HCT116 (cell line): ENCODE results near the gene MAML2.

ENCODE experiments used
- EZH2 ChIP-seq: fragments of 200-600 bp; sonication (generic); IDR thresholded peaks from 2 replicates; pipeline ENCODE4 v1.6.1; 2017; ENCODE audit warnings: antibody characterized with exemption, mixed run types
- POLR2A ChIP-seq: IDR thresholded peaks from 2 replicates; pipeline ENCODE4 v1.7.0; 2011; ENCODE audit warnings: borderline replicate concordance; ENCODE audit not compliant: insufficient read depth, insufficient read length; ENCODE audit errors: extremely low read depth
- POLR2AphosphoS5 ChIP-seq: IDR thresholded peaks from 2 replicates; pipeline ENCODE4 v1.6.1; 2011; ENCODE audit warnings: mild to moderate bottlenecking, low read depth, low read length, moderate library complexity
- RAD21 ChIP-seq: IDR thresholded peaks from 2 replicates; pipeline ENCODE4 v1.6.1; 2012; ENCODE audit warnings: low read depth, mild to moderate bottlenecking
- SIN3A ChIP-seq: IDR thresholded peaks from 2 replicates; pipeline ENCODE4 v1.6.1; 2012; ENCODE audit warnings: low read depth
- YY1 ChIP-seq: IDR thresholded peaks from 2 replicates; pipeline ENCODE4 v1.6.1; 2011; ENCODE audit warnings: low read length, low read depth, moderate library complexity, mild to moderate bottlenecking; ENCODE audit not compliant: insufficient replicate concordance; ENCODE audit errors: extremely low read depth
- ZNF274 ChIP-seq: fragments of 200-500 bp; sonication (Bioruptor generic); IDR thresholded peaks from 2 replicates; pipeline ENCODE4 v1.6.1; 2014; ENCODE audit warnings: mild to moderate bottlenecking, low read depth, low read length, inconsistent platforms
- TF ChIP-seq, protein P1 (sequence below): IDR thresholded peaks from 2 replicates; pipeline ENCODE4 v1.6.1; 2012
- TF ChIP-seq, protein P2 (sequence below), 3 experiments: fragments of 200-600 bp in 1 of 3; sonication (generic) in 1 of 3; IDR thresholded peaks in 2 of 3; conservative IDR thresholded peaks in 1 of 3; 2 replicates each; pipeline ENCODE4 v1.5.1; 2012 to 2017; ENCODE audit warnings: low read depth in 2 of 3, low read length in 2 of 3, antibody characterized with exemption in 1 of 3, borderline replicate concordance in 1 of 3, control low read depth in 1 of 3, mild to moderate bottlenecking in 1 of 3, mixed read lengths in 1 of 3, mixed run types in 1 of 3, moderate library complexity in 1 of 3; ENCODE audit not compliant: insufficient read depth in 1 of 3

DNA sequence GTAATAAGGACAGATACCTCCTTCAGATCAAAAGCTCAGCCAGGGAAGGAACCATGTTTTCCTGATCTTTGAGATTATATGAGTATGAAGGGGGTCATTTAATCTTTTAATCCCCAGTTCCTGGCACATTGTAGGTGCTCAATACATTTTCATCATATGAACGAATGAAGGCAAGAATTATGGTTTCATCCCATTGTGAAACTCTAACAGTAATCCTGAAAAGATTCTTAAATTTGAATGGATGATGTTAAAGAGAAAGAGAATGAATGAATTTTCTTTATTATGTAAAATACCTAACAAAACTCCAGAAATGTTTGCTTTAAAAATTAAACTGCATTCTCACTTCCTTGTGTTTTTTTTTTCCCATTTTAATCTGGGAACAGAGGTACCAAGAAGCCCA, 256.9 kb downstream of the MAML2 start:
- no peak for TF ChIP-seq POLR2A
- TF ChIP-seq, protein P1, sequence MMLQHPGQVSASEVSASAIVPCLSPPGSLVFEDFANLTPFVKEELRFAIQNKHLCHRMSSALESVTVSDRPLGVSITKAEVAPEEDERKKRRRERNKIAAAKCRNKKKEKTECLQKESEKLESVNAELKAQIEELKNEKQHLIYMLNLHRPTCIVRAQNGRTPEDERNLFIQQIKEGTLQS = no peak
- TF ChIP-seq, protein P2, sequence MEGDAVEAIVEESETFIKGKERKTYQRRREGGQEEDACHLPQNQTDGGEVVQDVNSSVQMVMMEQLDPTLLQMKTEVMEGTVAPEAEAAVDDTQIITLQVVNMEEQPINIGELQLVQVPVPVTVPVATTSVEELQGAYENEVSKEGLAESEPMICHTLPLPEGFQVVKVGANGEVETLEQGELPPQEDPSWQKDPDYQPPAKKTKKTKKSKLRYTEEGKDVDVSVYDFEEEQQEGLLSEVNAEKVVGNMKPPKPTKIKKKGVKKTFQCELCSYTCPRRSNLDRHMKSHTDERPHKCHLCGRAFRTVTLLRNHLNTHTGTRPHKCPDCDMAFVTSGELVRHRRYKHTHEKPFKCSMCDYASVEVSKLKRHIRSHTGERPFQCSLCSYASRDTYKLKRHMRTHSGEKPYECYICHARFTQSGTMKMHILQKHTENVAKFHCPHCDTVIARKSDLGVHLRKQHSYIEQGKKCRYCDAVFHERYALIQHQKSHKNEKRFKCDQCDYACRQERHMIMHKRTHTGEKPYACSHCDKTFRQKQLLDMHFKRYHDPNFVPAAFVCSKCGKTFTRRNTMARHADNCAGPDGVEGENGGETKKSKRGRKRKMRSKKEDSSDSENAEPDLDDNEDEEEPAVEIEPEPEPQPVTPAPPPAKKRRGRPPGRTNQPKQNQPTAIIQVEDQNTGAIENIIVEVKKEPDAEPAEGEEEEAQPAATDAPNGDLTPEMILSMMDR (IDR thresholded peaks at IDR 0.05 in 2 of 3, conservative IDR thresholded peaks at IDR 0.05 in 1 of 3; ENCODE audit: borderline replicate concordance in 1 of 3, insufficient read depth in 1 of 3, low read depth in 2 of 3, low read length in 2 of 3) = no peak
- TF ChIP-seq ZNF274 = no peak
- no peak for TF ChIP-seq RAD21
- TF ChIP-seq SIN3A = no peak
- no peak for TF ChIP-seq YY1
- TF ChIP-seq EZH2 = no peak
- TF ChIP-seq POLR2AphosphoS5 = no peak
